HG02981 (cell line): ENCODE data around the gene BDP1.
A peak's percentile ranks its signal among the peaks of the same experiment; 100 is the strongest.
"Not testable (repeated sequence)": the region's sequence is repeated elsewhere in the genome, so short reads cannot be mapped to it uniquely, and the experiment has no call there.

Experiments
- ATAC-seq: cut with Tn5 transposase; IDR thresholded peaks from one replicate; pipeline ENCODE4 v1.9.1; 2021; ENCODE audit warnings: mild to moderate bottlenecking, moderate library complexity; ENCODE audit not compliant: unreplicated experiment

BDP1 gene

GRCh38 chr5:71457106-71457505 is 1.7 kb downstream of the BDP1 start:
- no peak for ATAC-seq

GRCh38 chr5:71460693-71461092 is 5.2 kb downstream of the BDP1 start:
- no peak for ATAC-seq

DNA sequence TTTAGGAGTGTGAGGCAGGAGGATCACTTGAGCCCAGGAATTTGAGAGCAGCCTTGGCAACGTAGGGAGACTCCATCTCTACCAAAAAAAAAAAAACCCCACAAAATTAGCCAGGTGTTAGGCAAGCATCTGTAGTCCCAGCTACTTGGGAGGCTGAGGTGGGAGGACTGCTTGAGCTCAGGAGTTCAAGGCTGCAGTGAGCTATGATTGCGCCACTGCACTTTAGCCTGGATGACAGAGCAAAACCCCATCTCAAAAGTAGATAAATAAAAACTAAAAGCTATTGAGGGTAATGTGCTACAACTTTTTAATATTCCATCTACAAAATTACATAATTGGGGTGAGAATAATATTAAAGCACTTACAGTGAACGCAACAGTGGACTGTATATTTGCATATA is 5.9 kb downstream of the BDP1 start:
- ATAC-seq = no peak

- ATAC-seq = no peak
Observed at GRCh38 chr5:71471193-71471592, 15.7 kb downstream of the BDP1 start.

- ATAC-seq = no peak
Observed at GRCh38 chr5:71475788-71476384, 20.4 kb downstream of the BDP1 start.

- no peak for ATAC-seq
Observed at GRCh38 chr5:71481441-71481840, 26.0 kb downstream of the BDP1 start.

DNA sequence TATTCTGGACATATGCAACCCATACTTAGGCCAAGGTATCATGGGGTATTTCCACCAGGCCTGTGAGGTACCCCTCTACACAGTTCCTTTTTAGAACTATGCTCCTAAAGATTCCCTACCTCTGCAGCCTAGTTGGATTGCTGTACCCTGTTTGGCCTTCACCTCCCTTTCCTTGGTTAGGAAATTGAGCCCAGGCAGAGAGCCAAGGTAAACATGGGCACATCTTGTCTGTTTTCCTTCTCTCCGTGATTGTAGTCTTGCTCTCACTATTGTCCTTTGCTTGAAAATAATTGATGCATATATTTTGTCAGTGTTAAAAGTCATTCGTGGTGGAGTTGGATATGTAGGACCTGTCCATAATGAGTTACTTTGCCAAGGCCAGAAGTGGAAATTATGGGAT is 26.7 kb downstream of the BDP1 start:
- ATAC-seq = no peak

DNA sequence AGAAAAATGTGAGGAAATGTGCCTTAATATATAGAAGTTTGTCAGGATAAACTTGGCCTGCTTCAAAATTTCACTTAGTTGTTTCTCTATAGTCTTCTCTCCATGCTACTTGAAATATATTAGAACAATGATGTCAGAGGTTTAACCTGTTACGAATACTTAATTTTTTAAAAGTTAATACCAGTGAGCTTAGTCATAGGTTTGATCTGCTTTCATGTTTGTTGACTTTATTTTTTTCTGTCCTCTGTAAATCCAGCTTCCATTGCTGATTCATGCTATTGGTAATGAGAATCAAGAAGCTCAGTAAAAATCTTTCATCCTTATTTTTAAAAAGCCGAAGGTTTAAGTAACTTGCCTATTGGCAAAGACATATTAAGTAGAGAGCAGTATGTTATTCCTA is 27.9 kb downstream of the BDP1 start:
- no peak for ATAC-seq

GRCh38 chr5:71492817-71493615 is 37.6 kb downstream of the BDP1 start:
- ATAC-seq = no peak

GRCh38 chr5:71494202-71494601 is 38.8 kb downstream of the BDP1 start:
- not testable (repeated sequence) for ATAC-seq

GRCh38 chr5:71498756-71499155 is 43.3 kb downstream of the BDP1 start:
- not testable (repeated sequence) for ATAC-seq

DNA sequence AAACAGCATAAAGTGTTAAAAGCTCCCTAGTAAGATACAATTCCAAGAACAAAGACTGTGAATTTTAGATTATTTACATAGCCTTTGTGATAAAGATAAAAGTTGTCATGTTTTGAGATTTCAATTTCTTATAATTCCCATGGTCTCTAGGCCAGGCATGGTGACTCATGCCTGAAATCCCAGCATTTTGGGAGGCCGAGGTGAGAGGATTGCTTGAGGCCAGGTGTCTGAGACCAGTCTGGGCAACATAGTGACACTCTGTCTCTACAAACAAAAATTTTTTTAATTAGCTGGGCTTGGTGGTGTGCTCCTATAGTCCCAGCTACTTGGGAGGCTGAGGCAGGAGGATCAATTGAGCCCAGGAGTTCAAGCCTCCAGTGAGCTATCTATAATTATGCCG is 48.1 kb downstream of the BDP1 start:
- ATAC-seq = no peak

GRCh38 chr5:71522151-71522550 is 66.7 kb downstream of the BDP1 start:
- ATAC-seq = no peak

DNA sequence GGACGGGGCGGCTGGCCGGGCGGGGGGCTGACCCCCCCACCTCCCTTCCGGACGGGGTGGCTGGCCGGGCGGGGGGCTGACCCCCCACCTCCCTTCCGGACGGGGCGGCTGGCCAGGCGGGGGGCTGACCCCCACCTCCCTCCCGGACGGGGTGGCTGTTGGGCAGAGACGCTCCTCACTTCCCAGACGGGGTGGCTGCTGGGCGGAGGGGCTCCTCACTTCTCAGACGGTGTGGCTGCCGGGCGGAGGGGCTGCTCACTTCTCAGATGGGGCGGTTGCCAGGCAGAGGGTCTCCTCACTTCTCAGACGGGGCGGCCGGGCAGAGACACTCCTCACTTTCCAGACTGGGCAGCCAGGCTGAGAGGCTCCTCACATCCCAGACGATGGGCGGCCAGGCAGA is 70.2 kb downstream of the BDP1 start:
- not testable (repeated sequence) for ATAC-seq

DNA sequence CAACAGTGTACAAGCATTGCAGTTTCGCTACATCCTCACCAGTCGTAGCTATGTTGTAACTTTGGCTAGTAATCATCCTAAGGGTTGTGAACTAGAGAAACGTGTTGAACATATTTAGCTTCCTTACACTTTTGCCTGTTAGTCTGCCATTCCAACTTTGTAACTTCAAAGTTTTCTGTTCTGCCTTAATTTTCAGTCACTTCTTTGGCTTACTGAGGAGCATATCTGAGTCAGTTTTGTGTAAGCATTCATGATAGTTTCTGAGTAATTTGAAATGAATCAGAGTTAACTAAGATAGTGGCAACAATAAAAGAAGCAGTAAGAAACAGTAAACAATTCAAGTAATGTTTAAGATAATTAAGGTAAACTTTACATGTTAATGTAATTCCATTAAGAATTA is 72.8 kb downstream of the BDP1 start:
- no peak for ATAC-seq

DNA sequence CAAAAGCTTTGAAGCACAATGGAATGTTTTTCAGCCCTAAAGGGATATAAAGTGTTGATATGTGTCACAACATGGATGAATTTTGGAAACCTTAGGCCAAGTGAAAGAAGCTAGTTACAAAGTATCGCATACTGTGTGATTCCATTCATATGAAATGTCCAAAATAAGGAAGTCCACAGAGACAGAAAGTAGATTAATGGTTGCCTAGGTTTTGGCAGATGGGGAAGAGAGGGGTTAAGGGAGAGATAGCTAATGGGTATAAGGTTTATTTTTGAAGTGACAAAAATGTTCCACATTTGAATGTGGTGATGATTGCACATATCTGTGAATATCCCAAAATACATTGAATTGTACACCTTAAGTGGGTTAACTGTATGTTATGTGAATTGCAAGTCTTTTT is 74.2 kb downstream of the BDP1 start:
- no peak for ATAC-seq

GRCh38 chr5:71533142-71533541 is 77.7 kb downstream of the BDP1 start:
- no peak for ATAC-seq

DNA sequence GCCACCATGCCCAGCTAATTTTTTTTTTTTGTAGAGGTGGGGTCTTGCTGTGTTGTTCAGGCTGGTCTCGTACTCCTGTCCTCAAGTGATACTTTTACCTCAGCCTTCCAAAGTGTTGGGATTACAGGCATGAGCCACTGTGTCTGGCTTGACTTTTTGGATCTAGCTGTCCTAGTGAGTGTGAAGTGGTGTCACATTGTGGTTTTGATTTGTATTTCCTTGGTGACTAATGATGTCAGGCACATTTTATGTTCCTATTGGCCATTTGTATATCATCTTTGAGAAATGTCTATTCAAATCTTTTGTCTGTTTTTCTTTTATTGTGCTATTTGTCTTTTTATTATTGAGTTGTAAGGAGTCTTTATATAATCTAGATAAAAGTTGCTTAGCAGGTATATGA is 78.2 kb downstream of the BDP1 start:
- peak; percentile 63 for ATAC-seq

DNA sequence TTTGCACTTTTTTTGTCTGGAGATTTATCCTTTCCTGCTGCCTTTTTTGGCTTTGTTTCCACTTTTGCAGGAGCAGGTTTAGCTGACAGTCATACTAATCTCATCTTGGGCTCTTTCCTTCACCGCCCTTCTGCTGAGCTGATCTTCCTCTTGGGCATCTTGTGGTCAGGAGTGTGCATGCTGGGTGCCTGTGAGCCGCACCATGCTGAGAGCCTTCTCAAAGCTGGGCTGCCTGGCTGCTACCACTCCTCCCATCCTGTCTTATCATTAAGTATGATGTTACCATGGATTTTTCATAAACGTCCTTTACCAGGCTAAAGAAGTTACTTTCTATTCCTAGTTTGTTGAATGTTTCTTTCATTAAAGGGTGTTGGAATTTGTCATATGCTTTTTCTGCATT is 82.2 kb downstream of the BDP1 start:
- no peak for ATAC-seq

GRCh38 chr5:71550885-71551284 is 95.4 kb downstream of the BDP1 start:
- ATAC-seq = not testable (repeated sequence)

DNA sequence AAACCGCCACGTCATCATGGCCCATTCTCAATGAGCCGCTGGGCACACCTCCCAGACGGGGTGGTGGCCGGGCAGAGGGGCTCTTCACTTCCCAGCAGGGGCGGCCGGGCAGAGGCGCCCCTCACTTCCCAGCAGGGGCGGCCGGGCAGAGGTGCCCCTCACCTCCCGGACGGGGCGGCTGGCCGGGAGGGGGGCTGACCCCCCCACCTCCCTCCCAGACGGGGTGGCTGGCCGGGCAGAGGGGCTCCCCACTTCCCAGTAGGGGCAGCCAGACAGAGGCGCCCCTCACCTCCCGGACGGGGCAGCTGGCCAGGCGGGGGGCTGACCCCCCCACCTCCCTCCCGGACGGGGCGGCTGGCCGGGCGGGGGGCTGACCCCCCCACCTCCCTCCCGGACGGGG is 96.1 kb downstream of the BDP1 start:
- ATAC-seq = not testable (repeated sequence)

DNA sequence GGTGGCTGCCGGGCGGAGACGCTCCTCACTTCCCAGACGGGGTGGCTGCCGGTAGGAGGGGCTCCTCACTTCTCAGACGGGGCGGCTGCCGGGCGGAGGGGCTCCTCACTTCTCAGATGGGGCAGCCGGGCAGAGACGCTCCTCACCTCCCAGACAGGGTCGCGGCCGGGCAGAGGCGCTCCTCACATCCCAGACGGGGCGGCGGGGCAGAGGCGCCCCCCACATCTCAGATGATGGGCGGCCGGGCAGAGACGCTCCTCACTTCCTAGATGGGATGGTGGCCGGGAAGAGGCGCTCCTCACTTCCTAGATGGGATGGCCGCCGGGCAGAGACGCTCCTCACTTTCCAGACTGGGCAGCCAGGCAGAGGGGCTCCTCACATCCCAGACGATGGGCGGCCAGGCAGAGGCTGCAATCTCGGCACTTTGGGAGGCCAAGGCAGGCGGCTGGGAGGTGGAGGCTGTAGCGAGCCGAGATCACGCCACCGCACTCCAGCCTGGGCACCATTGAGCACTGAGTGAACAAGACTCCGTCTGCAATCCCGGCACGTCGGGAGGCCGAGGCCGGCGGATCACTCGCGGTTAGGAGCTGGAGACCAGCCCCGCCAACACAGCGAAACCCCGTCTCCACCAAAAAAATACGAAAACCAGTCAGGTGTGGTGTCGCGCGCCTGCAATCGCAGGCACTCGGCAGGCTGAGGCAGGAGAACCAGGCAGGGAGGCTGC is 96.7 kb downstream of the BDP1 start:
- ATAC-seq = not testable (repeated sequence)
